Smooth muscle cell (in vitro differentiated cells): ENCODE results near the gene SOHLH2. TPM values are rescaled to one million over a fixed set of nuclear protein-coding genes. Genes with fewer than 3 reads are reported as not detected.

Experiments used
- DNase-seq: peaks from one replicate; lab custom pipeline; 2025; ENCODE audit not compliant: unreplicated experiment; lab: John Stamatoyannopoulos, UW
- H2AFZ ChIP-seq: fragments of 200-600 bp; sonication (generic); 2 replicates; pipeline ENCODE4 v1.6.0; 2016; ENCODE audit warnings: antibody characterized with exemption, low read depth, mild to moderate bottlenecking
- H3F3A ChIP-seq: fragments of 200-600 bp; sonication (generic); 2 replicates; pipeline ENCODE4 v1.6.0; 2017; ENCODE audit warnings: antibody characterized with exemption, low read depth
- H3K27ac ChIP-seq: fragments of 200-600 bp; sonication (generic); 2 replicates; pipeline ENCODE4 v1.5.1; 2016; ENCODE audit warnings: low read depth, mild to moderate bottlenecking
- H3K27me3 ChIP-seq: fragments of 200-600 bp; sonication (generic); 2 replicates; pipeline ENCODE4 v1.6.1; 2016; ENCODE audit warnings: low read depth, mild to moderate bottlenecking
- H3K36me3 ChIP-seq: fragments of 200-600 bp; sonication (generic); 2 replicates; pipeline ENCODE4 v1.5.1; 2016; ENCODE audit warnings: low read depth
- H3K4me1 ChIP-seq: fragments of 200-600 bp; sonication (generic); 2 replicates; pipeline ENCODE4 v1.5.1; 2016; ENCODE audit warnings: low read depth
- H3K4me2 ChIP-seq: fragments of 200-600 bp; sonication (generic); 2 replicates; pipeline ENCODE4 v1.6.0; 2016; ENCODE audit warnings: mild to moderate bottlenecking
- H3K4me3 ChIP-seq: fragments of 200-600 bp; sonication (generic); 2 replicates; pipeline ENCODE4 v1.5.1; 2016; ENCODE audit warnings: mild to moderate bottlenecking
- H3K79me2 ChIP-seq: fragments of 200-600 bp; sonication (generic); 2 replicates; pipeline ENCODE4 v1.6.0; 2016; ENCODE audit warnings: low read depth, mild to moderate bottlenecking
- H3K9ac ChIP-seq: fragments of 200-600 bp; sonication (generic); 2 replicates; pipeline ENCODE4 v1.6.0; 2016; ENCODE audit warnings: low read depth
- H3K9me3 ChIP-seq: fragments of 200-600 bp; sonication (generic); replicated peaks from 2 replicates; pipeline ENCODE4 v1.5.1; 2016; ENCODE audit warnings: low read depth
- H4K20me1 ChIP-seq: fragments of 200-600 bp; sonication (generic); 2 replicates; pipeline ENCODE4 v1.6.0; 2016; ENCODE audit warnings: low read depth
- WGBS: methylation state at CpG from one replicate; pipeline ENCODE4 v1.1.7; 2016; ENCODE audit warnings: low lambda C conversion rate; 5-methylcytosine and 5-hydroxymethylcytosine counted together
- polyA plus RNA-seq: library from polyadenylated mRNA; unstranded; fragments of >200 nt; fragmentation: Nextera tagmentation; extraction: Ambion mirVana; gene quantifications from 2 replicates; pipeline ENCODE4 v1.2.1, GENCODE V29; 2016
- total RNA-seq: library from RNA; depleted of rRNA; stranded (reverse); fragments of >200 nt; gene quantifications from 2 replicates; pipeline ENCODE4 v1.2.3, GENCODE V29; 2014
- TF ChIP-seq, protein P1 (sequence below): fragments of 200-600 bp; sonication (generic); IDR thresholded peaks from 2 replicates; pipeline ENCODE4 v1.5.1; 2017; ENCODE audit warnings: borderline replicate concordance, mild to moderate bottlenecking, antibody characterized with exemption; ENCODE audit not compliant: insufficient read depth, poor library complexity, severe bottlenecking

Gene SOHLH2
- total RNA-seq = 0.04 and 0.13 TPM in 2 replicates
- polyA plus RNA-seq = not detected in 2 replicates

DNA sequence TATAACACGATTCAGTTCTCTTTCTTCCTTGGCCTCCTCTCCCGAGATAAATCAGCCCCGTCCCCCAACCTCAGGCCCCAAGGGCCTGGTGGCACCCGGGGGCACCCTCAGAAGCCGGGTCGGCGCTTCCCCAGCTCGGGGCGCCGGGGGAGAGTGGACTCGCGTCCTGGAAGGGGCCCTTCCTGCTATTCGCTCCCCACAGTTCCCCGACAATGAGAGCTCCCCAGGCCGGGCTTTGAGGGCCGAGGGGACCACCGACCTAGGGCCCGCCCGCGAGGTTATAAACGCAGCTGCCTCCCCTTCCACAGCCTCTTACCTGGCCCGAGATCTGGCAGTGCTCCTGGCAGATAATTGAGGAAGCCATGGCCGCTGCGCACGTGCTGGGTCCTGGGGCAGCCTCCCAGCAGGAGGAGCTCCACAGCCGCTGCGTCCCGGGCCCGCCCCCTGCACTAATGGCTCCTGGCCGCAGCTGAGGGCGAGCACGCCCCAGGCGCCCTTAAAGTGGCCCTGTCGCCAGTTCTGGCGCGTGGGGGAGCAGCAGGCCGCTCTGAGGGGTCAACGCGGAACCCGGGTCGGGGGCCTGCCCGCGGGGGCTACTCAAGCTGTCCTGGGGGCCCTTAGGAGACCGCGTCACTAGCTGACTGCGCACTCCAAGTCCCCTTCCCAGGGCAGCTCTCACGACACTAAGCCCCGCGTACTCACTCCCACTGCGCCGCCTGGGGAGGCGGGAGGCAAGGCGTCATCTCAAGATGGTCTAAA lies at the start of gene SOHLH2:
SOHLH2 (minus strand) TSS at position 394 of the 759 bp plus-strand sequence; CDS start at position 364, 30 bp downstream.
- Histone ChIP-seq H3K9me3 (no peaks in the 10 kb centered on the region), H3K9ac (no peak within 1 kb of the TSS), H3K27ac (no peak within 1 kb of the TSS), H3K4me1 (peaks cover 6% of the 10 kb centered on the region), H3K36me3 (no peaks in the 10 kb centered on the region), H3K79me2 (no peaks in the 10 kb centered on the region), H3F3A (no peaks in the 10 kb centered on the region), H2AFZ (no peak within 1 kb of the TSS), H3K4me2 (no peak within 1 kb of the TSS), H3K27me3 (peaks cover 4% of the 10 kb centered on the region), H3K4me3 (no peak within 1 kb of the TSS), H4K20me1 (no peaks in the 10 kb centered on the region)
- 93% methylated on average over 38 of the region's 53 CpGs for WGBS
- no peak for DNase-seq
- TF ChIP-seq, protein P1, sequence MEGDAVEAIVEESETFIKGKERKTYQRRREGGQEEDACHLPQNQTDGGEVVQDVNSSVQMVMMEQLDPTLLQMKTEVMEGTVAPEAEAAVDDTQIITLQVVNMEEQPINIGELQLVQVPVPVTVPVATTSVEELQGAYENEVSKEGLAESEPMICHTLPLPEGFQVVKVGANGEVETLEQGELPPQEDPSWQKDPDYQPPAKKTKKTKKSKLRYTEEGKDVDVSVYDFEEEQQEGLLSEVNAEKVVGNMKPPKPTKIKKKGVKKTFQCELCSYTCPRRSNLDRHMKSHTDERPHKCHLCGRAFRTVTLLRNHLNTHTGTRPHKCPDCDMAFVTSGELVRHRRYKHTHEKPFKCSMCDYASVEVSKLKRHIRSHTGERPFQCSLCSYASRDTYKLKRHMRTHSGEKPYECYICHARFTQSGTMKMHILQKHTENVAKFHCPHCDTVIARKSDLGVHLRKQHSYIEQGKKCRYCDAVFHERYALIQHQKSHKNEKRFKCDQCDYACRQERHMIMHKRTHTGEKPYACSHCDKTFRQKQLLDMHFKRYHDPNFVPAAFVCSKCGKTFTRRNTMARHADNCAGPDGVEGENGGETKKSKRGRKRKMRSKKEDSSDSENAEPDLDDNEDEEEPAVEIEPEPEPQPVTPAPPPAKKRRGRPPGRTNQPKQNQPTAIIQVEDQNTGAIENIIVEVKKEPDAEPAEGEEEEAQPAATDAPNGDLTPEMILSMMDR = no peak

DNA sequence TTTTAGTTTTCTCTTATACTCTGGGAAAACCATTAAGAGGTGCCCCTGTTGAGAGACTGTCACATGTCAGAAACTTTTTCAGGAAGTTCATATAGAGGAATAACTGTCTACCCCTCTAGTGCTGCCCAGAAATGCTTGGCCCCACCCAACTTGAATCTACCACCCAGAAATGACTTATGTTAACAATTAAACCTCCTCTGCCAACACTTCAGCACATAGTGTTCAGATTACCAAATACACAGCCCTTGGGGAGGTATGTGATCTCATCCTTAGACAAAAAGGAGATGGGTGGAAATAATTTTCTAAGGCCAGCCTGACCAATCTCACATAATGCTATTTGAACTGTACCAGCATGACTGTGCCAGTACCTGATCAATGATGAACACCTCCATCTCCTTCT lies 47.6 kb upstream of the SOHLH2 start:
- Histone ChIP-seq H3K4me1 (no peaks in the 10 kb centered on the region), H3K9me3 (no peaks in the 10 kb centered on the region), H3K27ac (no peak overlapping the region), H4K20me1 (no peaks in the 10 kb centered on the region), H3F3A (no peaks in the 10 kb centered on the region), H3K27me3 (peaks cover 25% of the 10 kb centered on the region), H3K36me3 (no peaks in the 10 kb centered on the region), H3K4me2 (no peak overlapping the region), H3K9ac (no peak overlapping the region), H3K79me2 (no peaks in the 10 kb centered on the region), H2AFZ (no peak overlapping the region), H3K4me3 (no peak overlapping the region)
- TF ChIP-seq, protein P1 = no peak
- no peak for DNase-seq

- Histone ChIP-seq H4K20me1 (no peaks in the 10 kb centered on the region), H2AFZ (no peak overlapping the region), H3K4me1 (no peaks in the 10 kb centered on the region), H3K9ac (no peak overlapping the region), H3K36me3 (no peaks in the 10 kb centered on the region), H3K27ac (no peak overlapping the region), H3K27me3 (peaks cover 25% of the 10 kb centered on the region), H3K9me3 (no peaks in the 10 kb centered on the region), H3K79me2 (no peaks in the 10 kb centered on the region), H3K4me3 (no peak overlapping the region), H3F3A (no peaks in the 10 kb centered on the region), H3K4me2 (no peak overlapping the region)
- 42% methylated on average over 3 of the region's 3 CpGs for WGBS
- TF ChIP-seq, protein P1 = no peak
- no peak for DNase-seq
Observed at GRCh38 chr13:36261011-36261410, 46.7 kb upstream of the SOHLH2 start.
